ENCODE results near the gene SRRD. TPM values are rescaled to one million over a fixed set of nuclear protein-coding genes. Genes with fewer than 3 reads are reported as not detected.

SRRD gene
- total RNA-seq, 4 donors from 2014 or later, result 3.0 to 11.4 (median 6.2) TPM

- intact Hi-C loops (cut with DNase I; ENCODE audit: low total_unique reads), result no loop called here
- 20 to 33% methylated on average over 1 of the region's 1 CpG for WGBS, 2 donors (ENCODE audit: low coverage in 1 of 2)
- Histone ChIP-seq H3K9me3 (no peaks in the 10 kb centered on the region), H3K27ac (no peak overlapping the region), H3K27me3 (no peaks in the 10 kb centered on the region), H3K36me3 (peaks cover 0 to 15% (median 7%) of the 10 kb centered on the region in 4 donors), H3K4me1 (peaks cover 7 to 25% (median 16%) of the 10 kb centered on the region in 4 donors), H3K4me3 (no peak overlapping the region)
- no peak for TF ChIP-seq EP300 (IDR thresholded peaks at IDR 0.05; ENCODE audit: low read depth)
- TF ChIP-seq POLR2AphosphoS5 (IDR thresholded peaks at IDR 0.05), result no peak
- no peak for TF ChIP-seq CTCF (IDR thresholded peaks at IDR 0.05)
- no peak for TF ChIP-seq POLR2A (IDR thresholded peaks at IDR 0.05)
- in situ Hi-C loops (cut with MboI; ENCODE audit: low pct_ligation_motif_present in 1 of 4, low pct_unique_long_range_greater_than_20kb in 1 of 4, low sequenced_read_pairs in 3 of 4), result no loop called here
- DNase-seq, result no peak
Observed at GRCh38 chr22:26513838-26514237, 30.2 kb downstream of the SRRD start.

GRCh38 chr22:26514419-26515161 lies 30.9 kb downstream of the SRRD start:
- no peak overlapping the region for H3K4me3 ChIP-seq
- TF ChIP-seq POLR2A (IDR thresholded peaks at IDR 0.05) (no peak), EP300 (IDR thresholded peaks at IDR 0.05; ENCODE audit: low read depth) (no peak), CTCF (IDR thresholded peaks at IDR 0.05) (no peak), POLR2AphosphoS5 (IDR thresholded peaks at IDR 0.05) (no peak)
- H3K27me3 ChIP-seq, result no peaks in the 10 kb centered on the region
- H3K9me3 ChIP-seq, result no peaks in the 10 kb centered on the region
- intact Hi-C loops (cut with DNase I; ENCODE audit: low total_unique reads) (no loop called here), in situ Hi-C loops (cut with MboI; ENCODE audit: low pct_ligation_motif_present in 1 of 4, low pct_unique_long_range_greater_than_20kb in 1 of 4, low sequenced_read_pairs in 3 of 4) (no loop called here)
- no peak overlapping the region for H3K27ac ChIP-seq
- WGBS, 2 donors (ENCODE audit: low coverage in 1 of 2), result 92% methylated on average over 12 of the region's 12 CpGs
- peaks cover 7 to 25% (median 16%) of the 10 kb centered on the region in 4 donors for H3K4me1 ChIP-seq
- no peak for DNase-seq
- peaks cover 0 to 8% (median 3%) of the 10 kb centered on the region in 4 donors for H3K36me3 ChIP-seq

- H3K4me3 ChIP-seq, result no peak overlapping the region
- TF ChIP-seq CTCF (IDR thresholded peaks at IDR 0.05) (no peak), POLR2A (IDR thresholded peaks at IDR 0.05) (no peak), EP300 (IDR thresholded peaks at IDR 0.05; ENCODE audit: low read depth) (no peak), POLR2AphosphoS5 (IDR thresholded peaks at IDR 0.05) (no peak)
- H3K4me1 ChIP-seq, result peaks cover 7 to 22% (median 16%) of the 10 kb centered on the region in 4 donors
- no peaks in the 10 kb centered on the region for H3K36me3 ChIP-seq
- no peak for DNase-seq
- H3K9me3 ChIP-seq, result no peaks in the 10 kb centered on the region
- 86 to 88% methylated on average over 3 of the region's 3 CpGs for WGBS, 2 donors (ENCODE audit: low coverage in 1 of 2)
- no peaks in the 10 kb centered on the region for H3K27me3 ChIP-seq
- H3K27ac ChIP-seq, result no peak overlapping the region
- intact Hi-C loops (cut with DNase I; ENCODE audit: low total_unique reads) (no loop called here), in situ Hi-C loops (cut with MboI; ENCODE audit: low pct_ligation_motif_present in 1 of 4, low pct_unique_long_range_greater_than_20kb in 1 of 4, low sequenced_read_pairs in 3 of 4) (no loop called here)
Observed at GRCh38 chr22:26515931-26516330, 32.3 kb downstream of the SRRD start.

- 58 to 67% methylated on average over 1 of the region's 1 CpG for WGBS, 2 donors (ENCODE audit: low coverage in 1 of 2)
- H3K4me1 ChIP-seq, result peaks cover 5 to 16% (median 13%) of the 10 kb centered on the region in 4 donors
- in situ Hi-C loops (cut with MboI; ENCODE audit: low pct_ligation_motif_present in 1 of 4, low pct_unique_long_range_greater_than_20kb in 1 of 4, low sequenced_read_pairs in 3 of 4), result no loop called here
Observed at GRCh38 chr22:26516503-26516902, 32.8 kb downstream of the SRRD start.

More at GRCh38 chr22:26516503-26516902, 32.8 kb downstream of the SRRD start:
- TF ChIP-seq CTCF (IDR thresholded peaks at IDR 0.05) (no peak), EP300 (IDR thresholded peaks at IDR 0.05; ENCODE audit: low read depth) (no peak), POLR2AphosphoS5 (IDR thresholded peaks at IDR 0.05) (no peak), POLR2A (IDR thresholded peaks at IDR 0.05) (no peak)
- no peaks in the 10 kb centered on the region for H3K9me3 ChIP-seq
- intact Hi-C loops (cut with DNase I; ENCODE audit: low total_unique reads), result no loop called here
- H3K4me3 ChIP-seq, result no peak overlapping the region
- no peak for DNase-seq
- no peaks in the 10 kb centered on the region for H3K27me3 ChIP-seq
- no peaks in the 10 kb centered on the region for H3K36me3 ChIP-seq
- no peak overlapping the region for H3K27ac ChIP-seq
